ENCODE data around the gene NOL11. TPM values are rescaled to one million over a fixed set of nuclear protein-coding genes. Genes with fewer than 3 reads are reported as not detected.

Gene NOL11
- total and polyA plus RNA-seq, 2 experiments from 2014 or later: 30.3 to 37.2 TPM

DNA sequence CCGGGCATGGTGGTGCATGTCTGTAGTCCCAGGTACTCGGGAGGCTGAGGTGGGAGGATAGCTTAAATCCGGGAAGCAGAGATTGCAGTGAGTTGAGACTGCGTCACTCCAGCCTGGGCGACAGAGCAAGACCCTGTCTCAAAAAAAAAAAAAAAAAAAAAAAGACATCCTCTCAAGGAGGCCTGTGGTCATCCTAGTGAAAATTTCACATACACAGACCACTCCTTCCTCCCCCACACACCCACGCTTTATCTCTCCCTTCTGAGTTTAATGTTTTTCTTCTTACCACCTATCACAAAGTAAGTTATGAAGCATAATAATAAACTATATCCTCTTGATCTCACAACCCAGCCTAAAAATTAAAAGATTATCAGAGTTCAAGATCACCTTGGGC, 1.3 kb upstream of the NOL11 start:
- Histone ChIP-seq H3K9me2 (ENCODE audit: insufficient read depth) (no peaks in the 10 kb centered on the region), H3K36me3 (ENCODE audit: low read depth) (peaks cover 7% of the 10 kb centered on the region), H3K9ac (no peak overlapping the region), H4K20me1 (ENCODE audit: insufficient read depth) (no peaks in the 10 kb centered on the region), H3F3A (ENCODE audit: insufficient read depth) (peaks cover 10% of the 10 kb centered on the region), H2AFZ (peak overlapping the region; percentile 87), H3K4me3 (no peak overlapping the region), H3K79me2 (ENCODE audit: insufficient read depth) (peaks cover 34% of the 10 kb centered on the region), H3K27ac (no peak overlapping the region), H3K4me2 (ENCODE audit: unreplicated experiment) (peak overlapping the region; percentile 86), H3K27me3 (replicated peaks; ENCODE audit: insufficient read depth) (no peaks in the 10 kb centered on the region), H3K4me1 (ENCODE audit: insufficient read depth) (peaks cover 15% of the 10 kb centered on the region; the same call in 1 of the 2 replicates), H3K9me3 (ENCODE audit: low read depth) (no peaks in the 10 kb centered on the region)
- DNase-seq: no peak
- 93% methylated on average over 5 to 6 of the region's 6 CpGs for WGBS, 2 experiments (ENCODE audit: low coverage in 1 of 2, low lambda C conversion rate in 2 of 2, missing lambda C conversion rate in 2 of 2)
- in situ Hi-C loops (cut with MboI): no loop called here
- TF ChIP-seq EZH2phosphoT487 (IDR thresholded peaks at IDR 0.05; ENCODE audit: insufficient read depth, low read depth) (no peak), EZH2 (IDR thresholded peaks at IDR 0.05; ENCODE audit: insufficient read depth, poor library complexity, severe bottlenecking) (no peak)

DNA sequence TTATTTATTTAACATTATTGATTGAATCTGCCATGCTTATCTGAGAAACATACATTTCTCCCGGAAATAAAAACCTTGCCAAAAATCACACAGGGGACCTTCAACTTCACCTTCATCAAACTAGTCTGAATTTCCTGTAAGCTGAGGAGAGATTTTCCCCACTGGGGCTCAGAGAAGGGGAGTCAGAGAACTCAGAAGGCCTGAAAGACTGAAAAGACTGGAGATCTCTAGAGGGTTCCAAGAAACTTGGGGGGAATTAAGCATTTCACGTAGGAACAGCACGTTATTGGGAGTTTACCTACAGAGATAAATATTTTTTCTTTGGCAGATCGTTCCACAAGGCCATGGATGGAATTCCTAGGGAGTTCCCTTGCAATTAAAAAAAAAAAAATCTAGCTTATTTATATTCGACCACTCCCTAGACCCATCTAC, 528 bp upstream of the NOL11 start:
- H2AFZ ChIP-seq: peak overlapping the region; percentile 87
- H3K27me3 ChIP-seq (replicated peaks; ENCODE audit: insufficient read depth): no peaks in the 10 kb centered on the region
- no peaks in the 10 kb centered on the region for H4K20me1 ChIP-seq (ENCODE audit: insufficient read depth)
- H3K36me3 ChIP-seq (ENCODE audit: low read depth): peaks cover 15% of the 10 kb centered on the region
- in situ Hi-C loops (cut with MboI): no loop called here
- no peaks in the 10 kb centered on the region for H3K9me2 ChIP-seq (ENCODE audit: insufficient read depth)
- TF ChIP-seq EZH2 (IDR thresholded peaks at IDR 0.05; ENCODE audit: insufficient read depth, poor library complexity, severe bottlenecking): no peak
- no peak for TF ChIP-seq EZH2phosphoT487 (IDR thresholded peaks at IDR 0.05; ENCODE audit: insufficient read depth, low read depth)
- no peaks in the 10 kb centered on the region for H3K9me3 ChIP-seq (ENCODE audit: low read depth)
- peak overlapping the region; percentile 86 for H3K4me2 ChIP-seq (ENCODE audit: unreplicated experiment)
- peaks cover 42% of the 10 kb centered on the region for H3K79me2 ChIP-seq (ENCODE audit: insufficient read depth)
- WGBS, 2 experiments (ENCODE audit: low coverage in 1 of 2, low lambda C conversion rate in 2 of 2, missing lambda C conversion rate in 2 of 2): 1% methylated on average over 5 of the region's 5 CpGs
- DNase-seq: no peak
- peak overlapping the region; percentile 99 for H3K9ac ChIP-seq
- peak overlapping the region; percentile 58 for H3K27ac ChIP-seq
- H3F3A ChIP-seq (ENCODE audit: insufficient read depth): peaks cover 10% of the 10 kb centered on the region
- H3K4me1 ChIP-seq (ENCODE audit: insufficient read depth): peaks cover 15% of the 10 kb centered on the region; the same call in 1 of the 2 replicates
- peak overlapping the region; percentile 100 for H3K4me3 ChIP-seq

DNA sequence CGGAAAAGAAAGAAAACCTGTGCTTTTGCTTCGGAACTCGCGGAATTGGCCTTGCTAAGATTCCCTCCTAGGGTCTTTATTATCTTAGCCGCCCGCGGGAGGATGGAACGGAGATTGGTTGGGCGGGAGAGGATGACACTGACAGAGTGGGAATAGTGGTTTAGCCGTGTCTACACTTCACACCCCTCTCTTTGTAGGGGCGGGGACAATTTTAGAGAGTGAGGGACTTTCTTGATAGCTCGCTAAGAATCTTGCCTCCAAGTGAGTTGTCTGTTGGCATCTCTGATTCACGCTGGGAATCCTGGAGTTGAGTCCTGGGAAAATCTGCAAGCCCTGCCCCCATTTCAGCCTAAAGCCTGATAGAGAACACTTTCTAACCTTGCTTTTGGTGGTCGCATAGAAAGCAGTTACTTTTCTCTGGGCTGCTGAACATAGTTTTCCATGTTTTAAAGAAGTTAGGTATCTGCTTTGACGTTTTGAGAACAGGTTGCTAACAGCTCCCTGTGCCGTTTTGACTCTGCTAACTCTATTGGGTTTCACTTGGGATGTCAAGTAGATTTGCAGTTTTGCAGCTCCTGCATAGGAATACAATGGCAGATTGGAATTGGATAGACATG, 697 bp downstream of the NOL11 start:
- in situ Hi-C loops (cut with MboI): no loop called here
- Histone ChIP-seq H3K4me3 (peak overlapping the region; percentile 100), H2AFZ (peak overlapping the region; percentile 99), H3K4me1 (ENCODE audit: insufficient read depth) (peaks cover 15% of the 10 kb centered on the region; the same call in 1 of the 2 replicates), H3K79me2 (ENCODE audit: insufficient read depth) (peaks cover 43% of the 10 kb centered on the region), H3K27me3 (replicated peaks; ENCODE audit: insufficient read depth) (no peaks in the 10 kb centered on the region), H3K9me2 (ENCODE audit: insufficient read depth) (no peaks in the 10 kb centered on the region), H3K36me3 (ENCODE audit: low read depth) (peaks cover 17% of the 10 kb centered on the region), H3K27ac (peak overlapping the region; percentile 89), H3K4me2 (ENCODE audit: unreplicated experiment) (peak overlapping the region; percentile 97), H3K9ac (peak overlapping the region; percentile 99), H3F3A (ENCODE audit: insufficient read depth) (peaks cover 10% of the 10 kb centered on the region), H4K20me1 (ENCODE audit: insufficient read depth) (no peaks in the 10 kb centered on the region), H3K9me3 (ENCODE audit: low read depth) (no peaks in the 10 kb centered on the region)
- DNase-seq: peak; percentile 73
- WGBS, 2 experiments (ENCODE audit: low coverage in 1 of 2, low lambda C conversion rate in 2 of 2, missing lambda C conversion rate in 2 of 2): 1% methylated on average over 16 of the region's 16 CpGs
- no peak for TF ChIP-seq EZH2phosphoT487 (IDR thresholded peaks at IDR 0.05; ENCODE audit: insufficient read depth, low read depth)
- TF ChIP-seq EZH2 (IDR thresholded peaks at IDR 0.05; ENCODE audit: insufficient read depth, poor library complexity, severe bottlenecking): no peak

DNA sequence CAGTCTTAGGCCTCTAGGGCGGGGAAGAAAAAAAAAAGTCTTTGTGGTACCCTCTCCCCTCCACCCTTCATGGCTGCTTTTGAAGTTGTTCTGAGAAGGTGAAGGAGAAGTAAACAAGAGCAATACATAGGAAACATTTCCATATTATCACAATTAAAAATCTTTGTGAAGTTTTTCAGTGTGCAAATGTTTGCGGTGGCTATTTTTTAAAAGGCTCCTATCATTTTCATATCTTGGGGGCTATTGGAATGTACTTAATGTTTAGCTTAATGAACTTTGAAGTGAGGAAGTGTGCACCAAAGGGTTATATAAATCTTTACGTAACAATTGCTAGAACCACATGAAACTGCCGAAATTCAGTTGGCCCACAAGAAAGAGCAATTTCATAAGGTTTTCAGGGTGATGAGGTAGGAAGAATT, 7.6 kb downstream of the NOL11 start:
- no peaks in the 10 kb centered on the region for H4K20me1 ChIP-seq (ENCODE audit: insufficient read depth)
- H3K79me2 ChIP-seq (ENCODE audit: insufficient read depth): peaks cover 40% of the 10 kb centered on the region
- no peak overlapping the region for H3K9ac ChIP-seq
- no peak overlapping the region for H2AFZ ChIP-seq
- TF ChIP-seq EZH2phosphoT487 (IDR thresholded peaks at IDR 0.05; ENCODE audit: insufficient read depth, low read depth) (no peak), EZH2 (IDR thresholded peaks at IDR 0.05; ENCODE audit: insufficient read depth, poor library complexity, severe bottlenecking) (no peak)
- H3K4me3 ChIP-seq: no peak overlapping the region
- H3K9me2 ChIP-seq (ENCODE audit: insufficient read depth): no peaks in the 10 kb centered on the region
- DNase-seq: no peak
- H3K9me3 ChIP-seq (ENCODE audit: low read depth): no peaks in the 10 kb centered on the region
- 97 to 98% methylated on average over 4 of the region's 4 CpGs for WGBS, 2 experiments (ENCODE audit: low coverage in 1 of 2, low lambda C conversion rate in 2 of 2, missing lambda C conversion rate in 2 of 2)
- peaks cover 66% of the 10 kb centered on the region for H3K36me3 ChIP-seq (ENCODE audit: low read depth)
- H3K4me2 ChIP-seq (ENCODE audit: unreplicated experiment): no peak overlapping the region
- no peaks in the 10 kb centered on the region for H3F3A ChIP-seq (ENCODE audit: insufficient read depth)
- in situ Hi-C loops (cut with MboI): no loop called here
- H3K27me3 ChIP-seq (replicated peaks; ENCODE audit: insufficient read depth): no peaks in the 10 kb centered on the region
- H3K27ac ChIP-seq: no peak overlapping the region
- no peaks in the 10 kb centered on the region for H3K4me1 ChIP-seq (ENCODE audit: insufficient read depth)
